Nephron progenitor cell (in vitro differentiated cells): ENCODE results near the gene LIG3.
"Not testable (repeated sequence)": the region's sequence is repeated elsewhere in the genome, so short reads cannot be mapped to it uniquely, and the experiment has no call there.

Experiments
- DNase-seq: peaks from one replicate; pipeline ENCODE4 v3.0.0; 2021
- H3K27ac Mint-ChIP-seq: 2 replicates; pipeline ENCODE4 v1.8.0; 2021; ENCODE audit warnings: mild to moderate bottlenecking, moderate library complexity, mixed read lengths
- H3K27me3 Mint-ChIP-seq: 2 replicates; pipeline ENCODE4 v1.8.0; 2021; ENCODE audit warnings: mild to moderate bottlenecking, low read depth, mixed read lengths; ENCODE audit not compliant: poor library complexity
- H3K36me3 Mint-ChIP-seq: 2 replicates; pipeline ENCODE4 v1.8.0; 2021; ENCODE audit warnings: low read depth, mixed read lengths
- H3K4me1 Mint-ChIP-seq: 2 replicates; pipeline ENCODE4 v1.8.0; 2021; ENCODE audit warnings: mixed read lengths
- H3K4me3 Mint-ChIP-seq: 2 replicates; pipeline ENCODE4 v1.8.0; 2021; ENCODE audit warnings: mild to moderate bottlenecking, moderate library complexity, mixed read lengths
- H3K9me3 Mint-ChIP-seq: 2 replicates; pipeline ENCODE4 v1.8.0; 2021; ENCODE audit warnings: mild to moderate bottlenecking, moderate library complexity, mixed read lengths
- CTCF ChIP-seq: fragments of 200-600 bp; sonication (generic); IDR thresholded peaks from 2 replicates; pipeline ENCODE4 v1.5.0; 2021; ENCODE audit warnings: antibody characterized with exemption

The LIG3 gene

DNA sequence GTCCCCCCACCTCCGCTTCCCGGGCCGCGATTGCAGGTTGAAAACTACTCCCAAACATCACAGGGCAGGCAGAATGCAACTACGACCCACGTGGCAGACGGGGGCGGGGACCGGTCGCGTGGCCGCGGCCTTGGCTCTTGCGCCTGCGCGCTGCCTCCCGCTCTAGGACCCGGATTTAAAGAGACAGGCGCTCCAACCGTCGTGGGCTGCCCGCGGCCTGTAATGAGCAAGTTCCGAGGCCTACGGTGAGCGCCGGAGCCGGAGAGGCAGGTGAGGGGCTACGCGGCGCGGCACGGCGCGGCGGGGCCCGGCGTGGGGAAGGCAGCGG, at the start of gene LIG3:
TSS of gene LIG3 (plus strand) at position 160 of the 328 bp plus-strand sequence. CDS start 2,494 bp downstream, outside the sequence.
- Mint-ChIP-seq H3K27me3 (peaks cover 12% of the 10 kb centered on the region), H3K27ac (peak within 1 kb of the TSS; percentile 98), H3K4me1 (peaks cover 56% of the 10 kb centered on the region), H3K4me3 (peak within 1 kb of the TSS; percentile 98), H3K36me3 (peaks cover 25% of the 10 kb centered on the region), H3K9me3 (peaks cover 3% of the 10 kb centered on the region)
- peak; percentile 93 for DNase-seq
- TF ChIP-seq CTCF = no peak

DNA sequence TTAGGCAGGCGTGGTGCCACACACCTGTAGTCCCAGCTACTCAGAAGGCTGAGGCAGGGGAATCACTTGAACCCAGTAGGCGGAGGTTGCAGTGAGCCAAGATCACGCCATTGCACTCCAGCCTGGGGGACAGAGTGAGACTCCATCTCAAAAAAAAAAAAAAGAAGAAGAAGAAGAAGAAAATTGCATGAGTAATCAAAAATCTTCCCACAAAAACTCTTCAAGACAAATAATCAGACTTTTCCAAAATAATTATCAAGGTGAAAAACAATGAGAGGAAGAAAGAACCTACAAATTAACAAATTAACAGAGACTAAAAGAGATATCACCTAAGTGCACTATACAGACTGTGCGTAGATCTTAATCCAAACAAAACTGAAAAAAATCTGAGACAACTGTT, 29.5 kb upstream of the LIG3 start:
- not testable (repeated sequence) for H3K4me1 Mint-ChIP-seq, H3K9me3 Mint-ChIP-seq, H3K27ac Mint-ChIP-seq, DNase-seq, H3K4me3 Mint-ChIP-seq, H3K36me3 Mint-ChIP-seq
- H3K27me3 Mint-ChIP-seq = peaks cover 31% of the 10 kb centered on the region

- Mint-ChIP-seq H3K4me3 (no peak overlapping the region), H3K27me3 (peaks cover 59% of the 10 kb centered on the region), H3K36me3 (peaks cover 5% of the 10 kb centered on the region), H3K27ac (no peak overlapping the region), H3K4me1 (peaks cover 24% of the 10 kb centered on the region), H3K9me3 (no peaks in the 10 kb centered on the region)
- DNase-seq = no peak
- no peak for TF ChIP-seq CTCF
Observed at GRCh38 chr17:34958438-34958837, 21.9 kb upstream of the LIG3 start.

DNA sequence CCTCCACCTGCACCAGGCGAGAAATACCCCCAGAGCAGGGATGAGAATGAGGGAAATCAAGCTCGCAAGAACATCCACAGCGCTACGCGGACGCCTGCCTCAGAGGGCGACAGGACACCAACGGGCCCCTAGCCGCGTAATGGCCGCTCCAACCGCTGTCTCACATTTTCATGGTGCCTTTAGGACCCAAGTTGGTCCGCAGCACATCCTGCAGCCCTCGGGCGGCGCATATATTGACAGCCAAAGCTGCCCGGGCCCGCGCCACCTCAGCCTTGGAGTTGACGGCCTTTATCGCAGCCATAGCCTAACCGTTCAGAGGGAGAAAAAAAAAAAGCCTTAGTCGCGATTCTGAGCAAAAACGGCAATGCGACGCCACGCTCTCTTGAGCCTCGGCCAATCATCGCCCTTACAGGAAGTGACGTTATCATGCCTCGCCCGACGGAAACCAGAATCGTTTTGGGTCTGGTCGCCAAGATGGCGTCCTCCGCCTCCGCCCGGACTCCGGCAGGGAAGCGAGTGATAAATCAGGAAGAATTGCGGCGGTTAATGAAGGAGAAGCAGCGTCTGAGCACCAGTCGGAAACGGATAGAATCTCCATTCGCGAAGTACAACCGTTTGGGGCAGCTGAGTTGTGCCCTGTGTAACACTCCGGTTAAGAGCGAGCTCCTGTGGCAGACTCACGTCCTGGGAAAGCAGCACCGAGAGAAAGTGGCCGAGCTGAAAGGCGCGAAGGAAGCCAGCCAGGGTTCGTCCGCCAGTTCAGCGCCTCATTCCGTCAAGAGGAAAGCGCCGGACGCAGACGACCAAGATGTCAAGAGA, 19.0 kb upstream of the LIG3 start, which contains the start of the genes CCT6B and ZNF830:
TSS of gene CCT6B (minus strand) at position 368 of the 819 bp plus-strand sequence. CDS start at position 301, 67 bp downstream.
TSS of gene ZNF830 (plus strand) at position 448 of the 819 bp plus-strand sequence. CDS start at position 475, 27 bp downstream.
- peaks cover 24% of the 10 kb centered on the region for H3K4me1 Mint-ChIP-seq
- H3K36me3 Mint-ChIP-seq = peaks cover 13% of the 10 kb centered on the region
- H3K27me3 Mint-ChIP-seq = peaks cover 43% of the 10 kb centered on the region

DNA sequence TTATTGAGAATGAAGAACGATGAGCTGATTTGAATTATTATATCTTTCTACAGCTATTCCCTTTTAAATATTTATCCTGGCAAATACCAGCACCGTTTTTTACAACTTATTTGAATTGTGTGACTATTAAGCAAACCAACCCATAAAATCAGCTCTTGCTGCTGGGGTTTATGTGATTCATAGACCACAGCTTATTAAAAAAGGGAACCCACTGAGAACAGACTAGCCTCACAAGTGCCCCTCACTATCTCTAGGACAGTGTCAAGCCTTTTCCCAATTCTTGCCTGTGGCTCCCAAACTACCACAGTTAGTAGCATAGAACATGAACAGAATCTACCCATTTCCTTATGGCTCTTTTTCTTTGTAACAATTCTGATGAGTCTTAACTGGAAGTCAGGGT, 6.1 kb upstream of the LIG3 start:
- Mint-ChIP-seq H3K4me1 (peaks cover 1% of the 10 kb centered on the region), H3K4me3 (no peak overlapping the region), H3K27me3 (peaks cover 33% of the 10 kb centered on the region), H3K9me3 (no peaks in the 10 kb centered on the region), H3K27ac (no peak overlapping the region), H3K36me3 (no peaks in the 10 kb centered on the region)
- TF ChIP-seq CTCF = no peak
- DNase-seq = no peak

More for the DNA sequence above, 19.0 kb upstream of the LIG3 start, which contains the start of the genes CCT6B and ZNF830:
- no peak for TF ChIP-seq CTCF
- peak; percentile 87 for DNase-seq
- Mint-ChIP-seq H3K4me3 (peak within 1 kb of the TSS; percentile 100), H3K27ac (peak within 1 kb of the TSS; percentile 100), H3K9me3 (no peaks in the 10 kb centered on the region)

DNA sequence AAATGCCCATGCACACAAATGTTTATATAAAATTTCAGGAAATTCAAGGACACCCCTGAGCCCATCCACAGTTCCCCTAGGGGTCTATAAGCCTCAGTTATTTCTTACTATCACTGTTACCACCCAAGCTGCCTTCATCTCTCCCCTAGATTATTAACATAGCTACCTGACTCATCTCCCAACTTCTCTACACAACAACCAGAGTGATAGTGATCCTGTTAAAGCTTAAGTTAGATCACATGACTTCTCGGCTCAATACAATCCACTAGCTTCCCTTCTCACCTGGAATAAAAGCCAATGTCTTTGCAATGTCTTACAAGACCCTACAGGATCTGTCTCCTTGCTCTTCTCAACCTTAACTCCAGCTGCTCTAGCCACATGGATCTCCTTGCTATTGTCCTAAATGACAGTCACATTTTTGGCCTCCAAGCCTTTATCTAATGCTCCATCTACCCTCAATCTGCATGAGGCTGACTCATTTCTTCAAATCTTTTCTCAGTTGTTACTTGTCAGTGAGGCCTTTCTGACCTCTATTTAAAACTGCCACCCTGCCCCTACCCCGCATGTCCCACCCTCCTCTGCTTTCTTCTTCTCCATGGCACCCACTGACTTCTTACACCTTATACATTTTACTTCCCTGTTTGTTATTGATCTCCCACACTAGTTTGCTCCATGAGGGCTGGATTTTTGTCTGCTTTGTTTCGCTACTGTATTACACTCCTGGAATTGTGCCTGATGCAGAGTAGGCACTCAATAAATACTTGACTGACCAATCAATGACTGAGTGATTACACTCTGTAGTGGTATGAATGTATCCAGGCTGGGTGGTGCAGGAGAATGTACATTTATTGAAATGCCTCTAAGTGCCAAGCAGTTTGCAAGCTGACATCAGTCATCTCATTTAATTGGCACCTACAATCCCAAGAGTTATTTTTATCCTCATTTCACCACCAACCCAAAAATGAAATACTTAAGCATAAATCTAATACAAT, 5.2 kb upstream of the LIG3 start:
- no peak overlapping the region for H3K4me3 Mint-ChIP-seq
- H3K9me3 Mint-ChIP-seq = peaks cover 3% of the 10 kb centered on the region
- H3K27ac Mint-ChIP-seq = no peak overlapping the region
- no peaks in the 10 kb centered on the region for H3K36me3 Mint-ChIP-seq
- peaks cover 33% of the 10 kb centered on the region for H3K27me3 Mint-ChIP-seq
- H3K4me1 Mint-ChIP-seq = peaks cover 10% of the 10 kb centered on the region
- no peak for DNase-seq
- TF ChIP-seq CTCF = no peak
